ENCODE results near the gene SYCP1. TPM values are rescaled to one million over a fixed set of nuclear protein-coding genes. Genes with fewer than 3 reads are reported as not detected.

Gene SYCP1
- total RNA-seq, 4 donors from 2014 or later: 0.29 TPM; not detected in 3

DNA sequence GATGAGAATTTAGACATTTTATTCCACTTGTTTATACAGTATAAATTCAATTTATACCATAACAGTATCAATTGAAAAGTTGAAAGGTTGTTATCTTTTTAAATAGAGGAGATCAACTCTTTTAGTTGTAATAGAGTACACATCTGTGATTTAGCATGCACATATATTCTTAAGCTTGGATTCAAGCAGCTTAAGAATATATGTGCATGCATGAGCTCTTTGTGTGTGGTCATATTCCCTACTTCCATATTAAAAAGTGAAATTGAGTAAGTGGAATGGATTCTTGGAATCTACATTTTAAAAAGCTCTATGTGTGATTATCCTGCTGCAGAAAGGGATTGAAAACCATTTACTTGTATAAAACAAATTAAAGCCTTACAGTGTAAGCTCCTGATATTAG lies 71.9 kb downstream of the SYCP1 start:
- no peak overlapping the region for H3K4me3 ChIP-seq (ENCODE audit: low read depth, poor library complexity, severe bottlenecking)
- intact Hi-C loops (cut with DNase I; ENCODE audit: low total_unique reads): no loop called here
- no peak for DNase-seq (ENCODE audit: low spot score in 2 of 2)
- no peak for TF ChIP-seq POLR2A (IDR thresholded peaks at IDR 0.05)
- TF ChIP-seq, protein P1, sequence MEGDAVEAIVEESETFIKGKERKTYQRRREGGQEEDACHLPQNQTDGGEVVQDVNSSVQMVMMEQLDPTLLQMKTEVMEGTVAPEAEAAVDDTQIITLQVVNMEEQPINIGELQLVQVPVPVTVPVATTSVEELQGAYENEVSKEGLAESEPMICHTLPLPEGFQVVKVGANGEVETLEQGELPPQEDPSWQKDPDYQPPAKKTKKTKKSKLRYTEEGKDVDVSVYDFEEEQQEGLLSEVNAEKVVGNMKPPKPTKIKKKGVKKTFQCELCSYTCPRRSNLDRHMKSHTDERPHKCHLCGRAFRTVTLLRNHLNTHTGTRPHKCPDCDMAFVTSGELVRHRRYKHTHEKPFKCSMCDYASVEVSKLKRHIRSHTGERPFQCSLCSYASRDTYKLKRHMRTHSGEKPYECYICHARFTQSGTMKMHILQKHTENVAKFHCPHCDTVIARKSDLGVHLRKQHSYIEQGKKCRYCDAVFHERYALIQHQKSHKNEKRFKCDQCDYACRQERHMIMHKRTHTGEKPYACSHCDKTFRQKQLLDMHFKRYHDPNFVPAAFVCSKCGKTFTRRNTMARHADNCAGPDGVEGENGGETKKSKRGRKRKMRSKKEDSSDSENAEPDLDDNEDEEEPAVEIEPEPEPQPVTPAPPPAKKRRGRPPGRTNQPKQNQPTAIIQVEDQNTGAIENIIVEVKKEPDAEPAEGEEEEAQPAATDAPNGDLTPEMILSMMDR (IDR thresholded peaks at IDR 0.05): no peak

DNA sequence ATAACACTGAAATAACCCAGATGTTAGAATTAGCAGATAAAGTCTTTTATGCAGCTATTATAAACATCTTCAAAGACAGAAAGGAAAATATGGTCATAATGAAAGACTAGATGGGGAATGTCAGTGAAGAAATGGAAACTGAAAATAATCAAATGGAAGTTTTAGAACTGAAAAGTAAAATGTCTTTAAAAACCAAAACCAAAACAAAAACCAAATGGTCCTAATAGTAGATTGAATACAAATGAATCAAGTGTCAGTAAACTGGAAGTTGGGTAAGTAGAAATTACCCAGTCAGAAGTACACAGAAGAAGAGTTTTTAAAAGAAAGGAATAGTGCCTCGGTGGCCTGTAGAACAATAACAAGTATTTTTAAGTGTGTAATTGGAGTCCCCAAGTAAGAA lies 72.7 kb downstream of the SYCP1 start:
- DNase-seq (ENCODE audit: low spot score in 2 of 2): no peak
- H3K4me3 ChIP-seq (ENCODE audit: low read depth, poor library complexity, severe bottlenecking): no peak overlapping the region
- 89 to 91% methylated on average over 1 of the region's 1 CpG for WGBS, 2 donors
- intact Hi-C loops (cut with DNase I; ENCODE audit: low total_unique reads): no loop called here
- TF ChIP-seq POLR2A (IDR thresholded peaks at IDR 0.05): no peak
- TF ChIP-seq, protein P1 (IDR thresholded peaks at IDR 0.05): no peak

DNA sequence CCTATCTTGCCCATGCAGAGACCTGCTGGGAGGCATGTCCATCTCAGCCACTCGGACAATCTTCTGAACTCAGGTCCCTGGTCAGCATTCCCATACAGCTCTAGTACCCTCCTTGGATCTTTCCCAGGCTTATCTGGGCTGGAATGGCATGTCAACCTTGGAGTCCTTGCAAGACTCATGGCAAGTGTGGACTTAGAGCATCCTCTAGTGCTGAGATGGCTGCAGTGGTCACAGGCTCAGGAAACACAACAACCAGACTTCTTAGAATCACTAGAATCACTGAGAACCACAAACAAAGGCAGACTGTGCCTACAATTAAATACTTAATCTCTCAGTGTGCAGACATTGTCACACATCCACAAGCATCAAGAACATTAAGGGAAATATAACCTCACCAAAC lies 101.9 kb downstream of the SYCP1 start:
- WGBS, 2 donors: 88 to 90% methylated on average over 1 of the region's 1 CpG
- intact Hi-C loops (cut with DNase I; ENCODE audit: low total_unique reads): no loop called here
- DNase-seq (ENCODE audit: low spot score in 2 of 2): no peak
- H3K4me3 ChIP-seq (ENCODE audit: low read depth, poor library complexity, severe bottlenecking): no peak overlapping the region
- TF ChIP-seq, protein P1 (IDR thresholded peaks at IDR 0.05): no peak
- no peak for TF ChIP-seq POLR2A (IDR thresholded peaks at IDR 0.05)

DNA sequence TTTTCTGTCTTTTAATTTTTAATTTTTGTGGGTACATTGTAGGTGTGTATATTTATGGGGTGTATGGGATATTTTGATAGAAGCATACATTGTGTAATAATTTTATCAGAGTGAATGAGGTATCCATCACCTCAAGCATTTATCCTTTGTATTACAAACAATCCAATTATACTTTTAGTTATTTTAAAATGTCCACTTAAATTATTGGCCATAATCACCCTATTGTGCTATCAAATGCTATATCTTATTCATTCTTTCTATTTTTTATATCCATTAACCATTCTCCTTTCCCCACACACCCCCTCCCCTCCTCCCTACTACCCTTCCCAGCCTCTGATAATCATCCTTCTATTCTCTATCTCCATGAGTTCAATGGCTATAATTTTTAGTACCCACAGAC lies 104.8 kb downstream of the SYCP1 start:
- DNase-seq (ENCODE audit: low spot score in 2 of 2): no peak
- intact Hi-C loops (cut with DNase I; ENCODE audit: low total_unique reads): no loop called here
- TF ChIP-seq POLR2A (IDR thresholded peaks at IDR 0.05): no peak
- TF ChIP-seq, protein P1 (IDR thresholded peaks at IDR 0.05): no peak
- H3K4me3 ChIP-seq (ENCODE audit: low read depth, poor library complexity, severe bottlenecking): no peak overlapping the region

GRCh38 chr1:114976891-114977290 lies 122.2 kb downstream of the SYCP1 start:
- no peak overlapping the region for H3K4me3 ChIP-seq (ENCODE audit: low read depth, poor library complexity, severe bottlenecking)
- 96 to 97% methylated on average over 1 of the region's 1 CpG for WGBS, 2 donors
- DNase-seq (ENCODE audit: low spot score in 2 of 2): no peak
- no peak for TF ChIP-seq POLR2A (IDR thresholded peaks at IDR 0.05)
- TF ChIP-seq, protein P1 (IDR thresholded peaks at IDR 0.05): no peak
- intact Hi-C loops (cut with DNase I; ENCODE audit: low total_unique reads): loop anchor here (10.0 kb wide), 1 partner anchor 138 kb away; no protein-coding TSS in a partner anchor

DNA sequence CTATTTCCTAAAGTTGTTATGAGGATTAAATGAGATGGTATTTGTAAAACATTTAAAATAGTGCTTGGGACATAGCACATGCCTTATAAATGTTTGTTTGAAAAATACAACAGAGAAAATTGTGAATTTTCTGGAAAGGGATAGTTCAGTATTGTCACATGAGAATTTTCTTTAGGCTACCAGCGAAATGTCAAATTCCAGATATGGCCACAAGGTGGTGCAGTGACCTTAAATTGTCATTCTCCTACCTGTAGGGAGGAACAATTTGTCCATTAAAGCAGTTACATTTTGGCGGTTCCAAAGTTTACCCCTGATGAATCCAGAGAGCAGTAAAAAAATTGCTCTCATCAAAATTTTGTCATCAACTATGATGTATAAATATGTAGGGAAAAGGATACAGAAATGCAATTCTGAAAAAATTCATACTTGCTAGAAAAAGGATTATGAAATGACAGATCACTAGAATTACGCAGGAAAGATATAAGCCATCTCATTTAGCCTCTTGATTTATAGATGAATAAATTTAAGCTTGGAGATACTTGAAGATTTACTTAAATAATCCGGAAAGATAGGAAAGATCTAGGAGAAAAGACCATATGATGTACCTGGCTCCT lies 124.7 kb downstream of the SYCP1 start:
- intact Hi-C loops (cut with DNase I; ENCODE audit: low total_unique reads): loop anchor here (10.0 kb wide), 1 partner anchor 135 kb away; no protein-coding TSS in a partner anchor
- 29 to 31% methylated on average over 4 of the region's 4 CpGs for WGBS, 2 donors
- TF ChIP-seq, protein P1 (IDR thresholded peaks at IDR 0.05): peak in 1 of 3 donors; percentile 31
- TF ChIP-seq POLR2A (IDR thresholded peaks at IDR 0.05): no peak
- DNase-seq (ENCODE audit: low spot score in 2 of 2): peak; percentile 66 to 87
- H3K4me3 ChIP-seq (ENCODE audit: low read depth, poor library complexity, severe bottlenecking): no peak overlapping the region
